GM18526 (cell line): ENCODE data around the gene SDCCAG8.

Experiments
- POLR2A ChIP-seq: IDR thresholded peaks from 3 replicates; pipeline ENCODE4 v1.6.1; 2011; ENCODE audit not compliant: insufficient read length; ENCODE audit errors: extremely low read depth

SDCCAG8 gene

DNA sequence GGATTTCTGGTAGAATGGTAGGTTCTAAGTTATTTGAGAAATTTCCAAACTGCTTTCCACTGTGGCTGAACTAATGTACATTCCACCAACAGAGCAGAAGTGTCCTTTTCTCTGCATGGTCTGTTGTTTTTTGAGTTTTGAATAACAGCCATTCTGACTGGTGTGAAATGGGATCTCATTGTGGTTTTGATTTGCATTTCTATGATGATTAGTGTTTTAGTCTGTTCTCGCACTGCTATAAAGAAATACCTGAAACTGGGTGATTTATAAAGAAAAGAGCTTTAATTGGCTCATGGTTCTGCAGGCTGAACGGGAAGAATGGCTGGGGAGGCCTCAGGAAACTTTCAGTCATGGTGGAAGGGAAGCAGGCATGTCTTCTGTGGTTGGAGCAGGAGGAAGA is 80.3 kb downstream of the SDCCAG8 start:
- no peak for TF ChIP-seq POLR2A

DNA sequence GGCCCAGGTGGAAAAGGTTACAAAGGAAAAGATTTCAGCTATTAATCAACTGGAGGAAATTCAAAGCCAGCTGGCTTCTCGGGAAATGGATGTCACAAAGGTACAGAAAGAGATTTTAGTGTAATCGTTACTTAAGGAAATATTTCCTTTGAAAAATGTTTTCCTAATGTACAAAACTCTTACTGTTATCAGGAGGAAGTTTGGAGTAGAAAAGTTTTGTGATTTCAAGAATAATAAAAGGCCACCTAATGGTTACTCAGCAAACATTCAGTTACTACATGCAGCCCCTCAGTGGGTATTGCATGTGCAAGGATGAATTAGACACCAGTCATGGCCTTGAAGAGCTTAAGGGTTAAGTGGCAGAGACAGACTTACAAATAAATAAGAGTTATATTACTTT is 85.2 kb downstream of the SDCCAG8 start:
- no peak for TF ChIP-seq POLR2A

DNA sequence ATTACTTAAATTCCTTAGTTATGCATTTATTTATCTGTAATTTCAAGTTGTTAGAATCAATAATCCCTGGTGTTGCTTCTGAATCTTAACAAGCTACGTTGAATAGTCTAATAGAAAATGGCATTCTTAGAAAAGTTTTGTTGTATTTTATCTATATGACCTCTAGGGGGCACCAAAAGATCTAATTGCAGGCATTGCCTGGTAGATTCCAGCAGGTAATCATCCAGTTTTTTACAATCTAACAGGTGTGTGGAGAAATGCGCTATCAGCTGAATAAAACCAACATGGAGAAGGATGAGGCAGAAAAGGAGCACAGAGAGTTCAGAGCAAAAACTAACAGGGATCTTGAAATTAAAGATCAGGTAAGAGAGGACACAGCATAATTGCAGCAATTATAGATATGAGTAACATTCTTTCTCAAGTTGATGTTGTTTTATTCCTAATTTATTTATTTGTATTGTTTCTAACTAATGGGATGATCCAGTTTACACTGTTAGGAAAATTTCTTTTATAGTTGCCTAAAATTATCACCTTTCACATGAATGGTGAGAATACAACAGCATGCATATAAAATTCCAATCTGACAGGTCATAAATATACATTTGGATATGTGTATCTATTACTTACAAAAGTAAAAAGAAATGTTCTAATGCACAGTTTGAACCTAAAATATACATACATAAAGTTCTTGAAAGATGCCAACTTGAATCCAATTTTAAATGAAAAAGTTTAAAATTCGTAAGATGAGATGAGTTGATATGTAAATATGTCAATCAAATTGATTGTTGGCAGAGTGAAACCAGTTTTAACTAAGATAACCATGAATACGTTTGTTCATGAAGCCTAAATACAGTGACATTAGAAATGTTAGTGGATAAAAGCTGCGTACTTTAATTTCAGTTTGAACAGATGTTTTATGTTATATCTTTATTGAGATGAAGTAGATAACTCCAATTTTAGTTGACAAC is 88.4 kb downstream of the SDCCAG8 start:
- TF ChIP-seq POLR2A = no peak

DNA sequence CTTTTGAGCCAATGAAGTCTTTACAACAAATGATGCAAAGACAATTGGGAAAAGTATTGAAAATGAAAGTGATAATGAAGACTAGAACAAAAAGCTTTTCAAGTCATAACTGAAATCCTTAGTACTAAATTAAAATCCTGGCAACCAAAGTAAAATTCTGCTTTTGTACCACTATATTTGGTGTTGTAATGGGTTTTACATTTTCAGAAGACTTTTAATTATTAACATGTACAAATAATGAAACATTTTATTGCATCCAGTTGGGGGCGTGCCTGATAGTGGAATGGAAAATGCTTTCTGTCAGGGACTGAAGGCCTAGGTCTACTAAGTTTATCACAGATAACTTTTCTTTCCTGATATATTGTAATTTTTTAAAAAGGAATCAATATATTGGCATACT is 89.4 kb downstream of the SDCCAG8 start:
- TF ChIP-seq POLR2A = no peak

DNA sequence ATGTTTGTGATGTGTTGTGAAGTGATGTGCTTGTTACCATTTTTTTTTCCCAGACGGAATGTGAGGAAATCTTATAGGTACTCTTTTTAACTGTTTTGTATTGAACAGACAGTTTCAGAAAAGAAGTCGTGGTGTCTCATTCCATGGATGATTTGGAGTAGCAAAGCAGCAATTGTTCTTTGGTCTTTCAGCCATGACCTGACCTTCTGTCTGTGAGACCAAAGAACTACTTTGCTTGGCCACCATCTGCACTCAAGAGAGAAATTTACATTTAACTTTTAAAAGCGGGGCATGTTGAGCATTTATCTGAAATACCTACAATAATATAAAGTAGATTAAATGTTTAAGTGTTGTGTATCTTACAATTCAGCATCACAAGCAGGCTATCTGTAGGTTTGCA is 90.2 kb downstream of the SDCCAG8 start:
- TF ChIP-seq POLR2A = no peak

DNA sequence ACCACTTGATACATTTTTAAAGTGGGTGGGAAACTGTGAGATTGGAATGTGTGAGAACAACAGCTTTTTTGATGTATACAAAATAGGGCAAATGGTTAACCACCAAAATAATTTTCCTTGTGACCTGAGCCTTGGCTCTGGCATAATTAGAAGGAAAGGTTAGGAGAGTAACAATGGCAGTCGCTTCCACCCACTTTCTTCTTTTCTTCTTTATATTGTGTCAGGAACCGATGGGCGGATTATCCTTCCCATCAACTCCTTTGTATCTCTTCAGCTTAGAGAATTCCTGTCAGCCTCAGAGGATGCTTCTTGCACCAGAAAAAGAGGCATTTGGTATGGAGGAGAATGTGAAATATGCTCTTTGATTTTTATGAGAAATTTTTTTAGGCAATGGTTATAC is 90.6 kb downstream of the SDCCAG8 start:
- TF ChIP-seq POLR2A = no peak

DNA sequence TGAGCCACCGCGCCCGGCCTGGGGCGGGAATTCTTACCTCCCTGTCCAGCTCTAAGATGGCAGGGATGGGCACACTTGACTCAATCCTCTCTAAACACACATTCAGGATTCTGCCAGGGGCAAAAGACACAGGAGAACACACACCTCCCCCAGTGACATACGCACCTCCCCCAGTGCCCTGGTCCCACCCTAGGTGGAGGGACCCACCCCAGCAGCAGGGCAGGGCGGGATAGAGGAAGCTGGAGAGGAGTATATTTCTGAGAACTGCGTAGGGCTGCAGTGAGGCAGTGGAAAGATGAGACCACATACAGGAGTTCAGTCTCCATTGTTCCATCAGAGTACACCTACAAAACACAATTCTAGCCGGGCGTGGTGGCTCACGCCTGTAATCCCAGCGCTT is 92.5 kb downstream of the SDCCAG8 start:
- no peak for TF ChIP-seq POLR2A

DNA sequence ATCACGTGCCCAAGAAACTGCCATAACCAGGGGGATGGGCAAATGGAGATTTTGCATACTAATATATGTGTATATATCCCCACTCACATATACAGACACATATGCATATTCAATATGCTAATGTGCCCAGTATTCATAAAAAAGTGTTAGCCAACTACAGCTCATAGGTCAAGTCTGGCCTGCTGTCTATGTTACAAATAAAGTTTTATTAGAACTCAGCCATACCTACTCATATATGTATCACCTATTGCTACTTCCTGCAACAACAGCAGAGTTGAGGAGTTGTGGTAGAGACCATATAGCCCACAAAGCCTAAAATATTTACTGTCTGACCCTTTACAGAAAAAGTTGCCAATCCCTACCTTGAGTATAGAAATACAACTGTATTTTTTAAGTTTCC is 93.3 kb downstream of the SDCCAG8 start:
- TF ChIP-seq POLR2A = no peak

DNA sequence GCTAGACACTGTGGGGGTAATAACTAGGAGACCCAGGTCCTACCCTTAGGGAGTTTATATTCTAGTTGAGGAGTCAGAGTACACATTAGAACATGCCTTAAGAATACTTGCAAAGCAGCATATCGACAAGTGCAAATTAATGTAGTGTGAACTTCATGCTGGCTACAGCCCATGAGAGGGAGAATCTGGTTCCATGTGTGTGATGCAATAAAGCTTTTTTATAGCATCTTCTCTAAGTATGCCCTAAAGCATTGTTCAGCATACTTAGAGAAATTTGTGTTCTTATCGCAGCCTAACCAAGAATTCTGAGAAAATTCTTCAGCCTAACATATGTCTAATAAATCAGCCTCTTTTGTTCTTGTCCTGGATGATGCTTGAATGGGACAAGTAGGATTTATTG is 95.5 kb downstream of the SDCCAG8 start:
- TF ChIP-seq POLR2A = no peak

DNA sequence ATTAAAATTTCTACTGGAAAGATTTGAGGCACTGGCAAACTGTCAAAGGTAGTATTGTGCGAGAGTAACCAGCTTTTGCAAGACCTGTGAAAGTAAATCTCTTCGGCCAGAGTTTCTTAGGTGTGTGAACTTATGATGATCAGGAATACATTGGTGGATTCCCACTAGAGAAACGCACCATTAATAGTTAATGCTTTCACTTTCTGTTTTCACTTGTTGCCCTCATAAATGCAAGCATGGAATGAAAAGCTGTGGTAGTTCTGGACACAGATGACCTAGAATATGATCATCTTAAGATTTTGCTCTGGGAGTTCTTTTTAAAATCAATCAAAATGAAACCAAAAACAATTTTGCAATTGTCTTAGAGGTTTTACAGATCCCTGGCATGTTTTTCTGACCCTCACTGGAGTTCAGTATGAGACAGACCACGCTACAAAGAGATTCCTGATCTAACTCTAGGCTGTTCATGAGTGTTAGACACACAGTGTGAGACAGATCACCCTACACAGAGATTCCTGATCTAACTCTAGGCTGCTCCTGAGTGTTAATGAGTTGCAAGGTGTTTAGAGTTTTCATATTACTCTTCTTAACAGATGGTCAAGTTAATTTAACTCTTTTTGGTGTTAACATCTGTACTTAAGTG is 98.8 kb downstream of the SDCCAG8 start:
- no peak for TF ChIP-seq POLR2A

DNA sequence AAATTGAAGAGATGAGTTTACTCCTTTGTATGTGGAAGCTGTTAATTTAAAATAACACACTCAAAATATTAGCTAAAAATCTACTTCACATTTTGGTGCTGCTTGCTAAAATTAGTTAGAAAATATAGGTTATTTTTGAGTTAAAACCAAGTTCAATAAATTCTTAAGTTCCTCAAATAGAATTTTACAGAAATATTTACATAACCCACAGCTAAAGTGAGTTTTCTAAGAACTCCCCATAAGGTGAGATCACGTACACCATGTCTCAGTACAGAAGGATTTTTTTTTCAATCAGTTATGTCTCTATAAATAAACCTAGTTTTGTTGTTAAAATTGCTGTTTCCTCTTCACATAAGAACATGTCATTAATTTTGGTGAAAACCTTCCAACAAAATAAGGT is 108.0 kb downstream of the SDCCAG8 start:
- no peak for TF ChIP-seq POLR2A

DNA sequence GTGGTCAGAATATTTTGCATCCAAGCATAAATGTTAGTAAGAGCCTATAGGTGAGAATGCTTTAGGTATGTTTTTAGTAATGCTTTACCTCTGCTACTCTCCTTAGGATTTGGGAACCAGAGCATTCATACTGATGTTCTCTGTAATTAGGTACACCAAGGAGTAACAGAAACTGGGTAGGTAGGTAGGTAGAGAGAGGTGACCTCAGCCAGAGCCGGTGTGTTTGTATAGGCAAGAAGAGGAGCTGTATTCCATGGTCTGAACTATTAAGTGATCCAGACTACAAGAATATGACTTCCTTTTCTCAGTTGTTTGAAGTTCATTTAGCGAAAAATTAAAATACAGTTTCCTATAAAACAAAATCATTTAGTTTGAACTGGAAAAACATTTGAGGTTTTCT is 108.5 kb downstream of the SDCCAG8 start:
- no peak for TF ChIP-seq POLR2A

DNA sequence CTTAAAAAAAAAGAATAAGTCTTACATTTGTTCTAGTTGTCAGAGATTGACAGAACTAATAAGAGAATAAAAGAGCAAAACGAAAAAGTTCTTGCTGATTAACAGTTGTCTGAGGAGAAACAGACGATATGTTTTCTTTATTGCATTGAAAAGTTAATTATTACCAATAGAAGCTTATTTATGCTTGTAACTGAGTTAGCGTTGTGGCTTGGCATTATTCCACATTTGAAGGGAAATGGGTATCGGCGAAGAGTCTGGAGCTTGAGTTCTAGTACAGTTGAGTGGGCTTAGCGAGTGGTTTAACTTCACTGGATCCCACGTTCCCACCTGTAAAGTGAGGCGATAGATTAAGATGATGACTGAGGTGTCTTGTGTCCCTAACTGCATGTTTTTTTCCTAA is 109.0 kb downstream of the SDCCAG8 start:
- no peak for TF ChIP-seq POLR2A

DNA sequence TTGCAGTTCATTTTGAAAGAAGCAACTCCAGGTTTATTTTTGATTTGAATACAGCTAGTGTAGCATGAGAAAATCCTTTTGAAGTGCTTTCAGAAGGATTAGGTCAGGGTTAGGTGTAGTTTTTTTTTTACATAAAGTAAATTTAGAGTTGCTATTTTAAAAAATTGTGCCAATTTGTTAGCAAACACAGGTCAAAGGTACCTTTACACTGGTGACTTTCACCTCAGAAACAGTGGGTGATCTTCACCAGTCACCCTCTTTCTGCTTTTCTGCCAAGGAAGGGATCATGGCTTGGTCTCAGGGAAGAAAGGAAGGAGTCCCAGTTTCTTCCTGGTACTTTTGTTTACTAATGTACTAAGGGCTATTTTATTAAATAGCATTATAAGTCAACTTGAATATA is 111.5 kb downstream of the SDCCAG8 start:
- no peak for TF ChIP-seq POLR2A

DNA sequence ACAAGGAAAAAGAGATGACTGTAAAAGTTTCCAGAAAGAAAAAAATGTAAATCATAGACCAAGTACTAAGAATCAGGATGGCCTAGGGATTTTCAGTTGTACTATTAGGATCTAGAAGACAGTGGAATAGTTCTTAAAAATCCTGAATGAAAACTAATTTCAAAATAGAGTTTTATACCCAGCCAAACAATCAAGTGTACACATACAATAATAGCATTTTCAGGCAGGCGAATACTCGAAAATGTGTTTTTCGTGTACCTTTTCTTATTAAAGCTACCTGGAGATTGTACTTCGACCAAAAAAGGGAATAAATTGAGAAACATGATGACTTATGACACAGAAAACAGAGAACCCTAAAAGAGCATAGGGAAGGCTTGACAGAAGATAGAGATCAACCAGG is 118.6 kb downstream of the SDCCAG8 start:
- TF ChIP-seq POLR2A = no peak

DNA sequence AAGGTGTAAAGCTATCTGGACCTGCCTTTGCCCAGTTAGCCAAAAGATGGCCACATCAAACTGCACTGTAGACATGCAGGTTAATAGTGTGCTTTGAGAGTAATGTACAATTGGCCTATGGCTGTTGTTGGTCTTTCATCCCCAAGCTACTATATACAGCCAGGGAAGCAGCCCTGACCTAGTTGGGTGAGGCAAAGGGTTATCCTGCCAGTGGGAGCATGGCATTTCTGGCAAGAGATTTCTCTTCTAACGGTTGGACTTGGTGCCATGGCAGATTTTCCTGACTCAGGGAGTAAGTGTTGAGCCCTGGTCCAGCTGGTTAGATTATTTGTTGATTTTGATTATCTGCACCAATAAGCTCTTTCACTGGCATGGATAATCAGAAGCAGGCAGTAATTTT is 119.8 kb downstream of the SDCCAG8 start:
- no peak for TF ChIP-seq POLR2A

DNA sequence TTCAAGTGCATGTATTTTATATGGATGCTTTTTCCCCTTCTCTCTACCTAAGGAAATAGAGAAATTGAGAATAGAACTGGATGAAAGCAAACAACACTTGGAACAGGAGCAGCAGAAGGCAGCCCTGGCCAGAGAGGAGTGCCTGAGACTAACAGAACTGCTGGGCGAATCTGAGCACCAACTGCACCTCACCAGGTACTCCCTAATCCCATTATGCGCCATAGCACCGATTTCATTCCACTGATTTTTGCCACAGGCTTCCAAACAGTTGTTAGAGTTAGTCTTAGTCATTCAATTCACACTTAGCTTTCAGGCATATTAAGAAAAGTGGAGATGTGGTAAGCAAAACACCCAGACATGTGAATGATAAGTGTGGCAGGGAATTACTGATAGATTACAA is 122.8 kb downstream of the SDCCAG8 start:
- TF ChIP-seq POLR2A = no peak

DNA sequence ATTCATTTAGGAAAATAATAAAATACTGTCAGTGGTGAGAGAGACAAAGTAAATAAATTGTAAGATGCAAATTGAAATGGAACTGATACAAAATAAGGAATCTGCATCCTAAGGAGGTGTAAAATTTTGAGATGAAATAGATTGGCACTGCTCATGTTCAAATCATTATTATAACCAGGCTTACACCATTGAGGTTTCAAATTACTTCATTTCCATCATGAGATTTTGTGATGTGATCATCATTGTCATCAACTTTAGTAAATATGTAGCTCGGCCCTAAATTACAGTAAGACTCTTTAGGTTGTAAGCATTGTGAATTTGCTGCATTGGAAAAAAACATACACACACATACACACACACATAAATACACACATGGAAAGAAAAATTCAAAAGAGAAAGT is 123.4 kb downstream of the SDCCAG8 start:
- TF ChIP-seq POLR2A = no peak
